Muscle of leg (tissue), 11 donors: Measurements from ENCODE around the gene OCIAD2. TPM values are rescaled to one million over a fixed set of nuclear protein-coding genes. Genes with fewer than 3 reads are reported as not detected.

Experiments used
- DNase-seq: peaks from one replicate; pipeline ENCODE4 v3.0.0; 2013
- H3K27ac ChIP-seq: one replicate; pipeline ENCODE4 v1.5.1; 2013; ENCODE audit warnings: mild to moderate bottlenecking, low read length, control low read depth
- H3K27me3 ChIP-seq: one replicate; pipeline ENCODE4 v1.6.1; 2013; ENCODE audit warnings: low read length; ENCODE audit not compliant: control insufficient read depth, insufficient read depth
- H3K36me3 ChIP-seq: one replicate; pipeline ENCODE4 v1.6.1; 2013; ENCODE audit warnings: low read length; ENCODE audit not compliant: control insufficient read depth, insufficient read depth
- H3K4me1 ChIP-seq: one replicate; pipeline ENCODE4 v1.6.1; 2013; ENCODE audit warnings: low read length; ENCODE audit not compliant: control insufficient read depth, insufficient read depth
- H3K4me3 ChIP-seq: one replicate; pipeline ENCODE4 v1.5.1; 2013; ENCODE audit warnings: low read length, control low read depth
- H3K9me3 ChIP-seq: replicated peaks from 2 replicates; pipeline ENCODE4 v1.6.1; 2013; ENCODE audit warnings: low read depth, low read length; ENCODE audit not compliant: control insufficient read depth
- WGBS: methylation state at CpG from one replicate; pipeline ENCODE4 v1.1.5; 2013; ENCODE audit warnings: missing lambda C conversion rate; ENCODE audit not compliant: insufficient coverage; 5-methylcytosine and 5-hydroxymethylcytosine counted together
- polyA plus RNA-seq, 8 donors: library from polyadenylated mRNA; unstranded; fragments of 120-200 nt; gene quantifications; one replicate each; pipeline versions ENCODE4 v1.2.1 to v1.2.3, GENCODE V29; 2013; ENCODE audit warnings: inconsistent platforms in 1 of 8, low replicate concordance in 1 of 8; ENCODE audit not compliant: insufficient read length in 8 of 8, insufficient read depth in 1 of 8
- total RNA-seq: library from RNA; stranded (reverse); fragments of 120-200 nt; gene quantifications from one replicate; pipeline ENCODE4 v1.2.4, GENCODE V29; 2013

OCIAD2 gene
- total and polyA plus RNA-seq, 9 donors, result 8.7 to 34.7 (median 25.9) TPM

- no peaks in the 10 kb centered on the region for H3K36me3 ChIP-seq
- no peaks in the 10 kb centered on the region for H3K27me3 ChIP-seq
- no peak overlapping the region for H3K27ac ChIP-seq
- DNase-seq, result no peak
- H3K9me3 ChIP-seq, result no peaks in the 10 kb centered on the region
- H3K4me3 ChIP-seq, result no peak overlapping the region
- H3K4me1 ChIP-seq, result peaks cover 12% of the 10 kb centered on the region
Observed at GRCh38 chr4:48910511-48910910, 3.9 kb upstream of the OCIAD2 start.

- H3K9me3 ChIP-seq, result no peaks in the 10 kb centered on the region
- H3K4me3 ChIP-seq, result no peak overlapping the region
- H3K27me3 ChIP-seq, result no peaks in the 10 kb centered on the region
- no peak for DNase-seq
- no peaks in the 10 kb centered on the region for H3K36me3 ChIP-seq
- H3K27ac ChIP-seq, result no peak overlapping the region
- 67% methylated on average over 1 of the region's 3 CpGs for WGBS
- peaks cover 12% of the 10 kb centered on the region for H3K4me1 ChIP-seq
Observed at GRCh38 chr4:48909697-48910096, 3.1 kb upstream of the OCIAD2 start.

- Histone ChIP-seq H3K4me1 (peaks cover 12% of the 10 kb centered on the region), H3K9me3 (no peaks in the 10 kb centered on the region), H3K27ac (no peak overlapping the region), H3K27me3 (no peaks in the 10 kb centered on the region), H3K4me3 (no peak overlapping the region), H3K36me3 (no peaks in the 10 kb centered on the region)
- DNase-seq, result no peak
Observed at GRCh38 chr4:48908687-48909086, 2.1 kb upstream of the OCIAD2 start.

GRCh38 chr4:48907706-48908477 is 1.3 kb upstream of the OCIAD2 start:
- 90% methylated on average over 6 of the region's 7 CpGs for WGBS
- Histone ChIP-seq H3K36me3 (no peaks in the 10 kb centered on the region), H3K9me3 (no peaks in the 10 kb centered on the region), H3K4me3 (no peak overlapping the region), H3K27ac (no peak overlapping the region), H3K4me1 (peaks cover 12% of the 10 kb centered on the region), H3K27me3 (no peaks in the 10 kb centered on the region)
- no peak for DNase-seq

- Histone ChIP-seq H3K27ac (no peak overlapping the region), H3K27me3 (no peaks in the 10 kb centered on the region), H3K4me1 (peaks cover 12% of the 10 kb centered on the region), H3K9me3 (no peaks in the 10 kb centered on the region), H3K36me3 (no peaks in the 10 kb centered on the region), H3K4me3 (no peak overlapping the region)
- WGBS, result 77% methylated on average over 5 of the region's 9 CpGs
- DNase-seq, result no peak
Observed at GRCh38 chr4:48905363-48906015, 1.1 kb downstream of the OCIAD2 start.

- H3K27ac ChIP-seq, result no peak overlapping the region
- H3K4me3 ChIP-seq, result no peak overlapping the region
- H3K9me3 ChIP-seq, result no peaks in the 10 kb centered on the region
- no peaks in the 10 kb centered on the region for H3K36me3 ChIP-seq
- DNase-seq, result no peak
- H3K27me3 ChIP-seq, result no peaks in the 10 kb centered on the region
- peaks cover 12% of the 10 kb centered on the region for H3K4me1 ChIP-seq
- 92% methylated on average over 2 of the region's 3 CpGs for whole genome bisulfite sequencing
Observed at GRCh38 chr4:48904541-48905142, 1.9 kb downstream of the OCIAD2 start.

GRCh38 chr4:48904101-48904500 is 2.5 kb downstream of the OCIAD2 start:
- WGBS, result no CpG with 5 or more reads among the region's 4 CpGs
- Histone ChIP-seq H3K4me1 (peaks cover 12% of the 10 kb centered on the region), H3K36me3 (no peaks in the 10 kb centered on the region), H3K9me3 (no peaks in the 10 kb centered on the region), H3K27ac (no peak overlapping the region), H3K4me3 (no peak overlapping the region), H3K27me3 (no peaks in the 10 kb centered on the region)
- DNase-seq, result no peak

- no peaks in the 10 kb centered on the region for H3K36me3 ChIP-seq
- H3K9me3 ChIP-seq, result no peaks in the 10 kb centered on the region
- H3K27me3 ChIP-seq, result no peaks in the 10 kb centered on the region
- peaks cover 12% of the 10 kb centered on the region for H3K4me1 ChIP-seq
- no peak for DNase-seq
- no peak overlapping the region for H3K27ac ChIP-seq
- no peak overlapping the region for H3K4me3 ChIP-seq
Observed at GRCh38 chr4:48902266-48902665, 4.3 kb downstream of the OCIAD2 start.

GRCh38 chr4:48901196-48901595 is 5.4 kb downstream of the OCIAD2 start:
- no peak overlapping the region for H3K27ac ChIP-seq
- DNase-seq, result no peak
- H3K9me3 ChIP-seq, result no peaks in the 10 kb centered on the region
- peaks cover 4% of the 10 kb centered on the region for H3K36me3 ChIP-seq
- no CpG with 5 or more reads among the region's 4 CpGs for WGBS
- no peak overlapping the region for H3K4me3 ChIP-seq
- H3K27me3 ChIP-seq, result no peaks in the 10 kb centered on the region
- H3K4me1 ChIP-seq, result peaks cover 6% of the 10 kb centered on the region

- no peak for DNase-seq
- H3K4me3 ChIP-seq, result no peak overlapping the region
- H3K4me1 ChIP-seq, result no peaks in the 10 kb centered on the region
- H3K27me3 ChIP-seq, result no peaks in the 10 kb centered on the region
- no peaks in the 10 kb centered on the region for H3K9me3 ChIP-seq
- WGBS, result 82% methylated on average over 2 of the region's 4 CpGs
- peaks cover 4% of the 10 kb centered on the region for H3K36me3 ChIP-seq
- no peak overlapping the region for H3K27ac ChIP-seq
Observed at GRCh38 chr4:48899950-48900349, 6.6 kb downstream of the OCIAD2 start.
